Measurements from ENCODE around the gene SLC35F6. TPM values are rescaled to one million over a fixed set of nuclear protein-coding genes. Genes with fewer than 3 reads are reported as not detected.

SLC35F6 gene
- 21.4 and 30.4 TPM in 2 replicates for total RNA-seq (ENCODE audit: low replicate concordance)

GRCh38 chr2:26764078-26764887 is at the start of gene SLC35F6:
SLC35F6 (plus strand) TSS chr2:26764284; CDS start chr2:26764350, 66 bp downstream.

GRCh38 chr2:26785431-26786206 is 21.5 kb downstream of the SLC35F6 start, which contains the start of gene CENPA:
CENPA (plus strand) TSS chr2:26786056; CDS start chr2:26786197, 141 bp downstream.

Other genes with a start within 250 kb of the SLC35F6 start
- not detected in 2 replicates for gene CIB4, start 122.9 kb upstream of the SLC35F6 start, total RNA-seq (ENCODE audit: low replicate concordance)
- gene KCNK3, start 71.6 kb upstream of the SLC35F6 start, total RNA-seq (ENCODE audit: low replicate concordance) = 0.23 and 1.1 TPM in 2 replicates
- gene CENPA, start 21.8 kb downstream of the SLC35F6 start, total RNA-seq (ENCODE audit: low replicate concordance) = 0.47 and 2.9 TPM in 2 replicates
- not detected in 2 replicates for gene DPYSL5, start 83.8 kb downstream of the SLC35F6 start, total RNA-seq (ENCODE audit: low replicate concordance)
- 3.2 and 7.8 TPM in 2 replicates for gene MAPRE3, start 206.4 kb downstream of the SLC35F6 start, total RNA-seq (ENCODE audit: low replicate concordance)